ENCODE results near the gene CACNA1H.
"Not testable (repeated sequence)": the region's sequence is repeated elsewhere in the genome, so short reads cannot be mapped to it uniquely, and the experiment has no call there.

CACNA1H gene

GRCh38 chr16:1245452-1246020 lies 92.6 kb downstream of the CACNA1H start:
- no peak for DNase-seq (ENCODE audit: low read depth in 2 of 2, low spot score in 1 of 2)

GRCh38 chr16:1247903-1248537 lies 95.1 kb downstream of the CACNA1H start:
- not testable (repeated sequence) for DNase-seq (ENCODE audit: low read depth in 2 of 2, low spot score in 1 of 2)

GRCh38 chr16:1249031-1249755 lies 96.3 kb downstream of the CACNA1H start:
- DNase-seq (ENCODE audit: low read depth in 2 of 2, low spot score in 1 of 2) = not testable (repeated sequence)

GRCh38 chr16:1253701-1254364 lies 100.9 kb downstream of the CACNA1H start:
- DNase-seq (ENCODE audit: low read depth in 2 of 2, low spot score in 1 of 2) = not testable (repeated sequence)

- not testable (repeated sequence) for DNase-seq (ENCODE audit: low read depth in 2 of 2, low spot score in 1 of 2)
Measured at GRCh38 chr16:1254821-1255220, 101.9 kb downstream of the CACNA1H start.

GRCh38 chr16:1255276-1256122 lies 102.6 kb downstream of the CACNA1H start, which contains the start of gene TPSD1:
Gene TPSD1, plus strand, starts transcription at chr16:1256069. Its CDS starts 212 bp downstream, at chr16:1256281.
- DNase-seq (ENCODE audit: low read depth in 2 of 2, low spot score in 1 of 2) = not testable (repeated sequence)

- not testable (repeated sequence) for DNase-seq (ENCODE audit: low read depth in 2 of 2, low spot score in 1 of 2)
Measured at GRCh38 chr16:1256296-1256873, 103.5 kb downstream of the CACNA1H start.

GRCh38 chr16:1256874-1257322 lies 104.0 kb downstream of the CACNA1H start:
- DNase-seq (ENCODE audit: low read depth in 2 of 2, low spot score in 1 of 2) = no peak

- no peak for DNase-seq (ENCODE audit: low read depth in 2 of 2, low spot score in 1 of 2)
Measured at GRCh38 chr16:1257561-1258224, 104.8 kb downstream of the CACNA1H start.

- no peak for DNase-seq (ENCODE audit: low read depth in 2 of 2, low spot score in 1 of 2)
Measured at GRCh38 chr16:1258225-1258600, 105.3 kb downstream of the CACNA1H start.

- DNase-seq (ENCODE audit: low read depth in 2 of 2, low spot score in 1 of 2) = no peak
Measured at GRCh38 chr16:1258906-1259759, 106.2 kb downstream of the CACNA1H start.

- no peak for DNase-seq (ENCODE audit: low read depth in 2 of 2, low spot score in 1 of 2)
Measured at GRCh38 chr16:1259760-1260068, 106.8 kb downstream of the CACNA1H start.

GRCh38 chr16:1260101-1260680 lies 107.3 kb downstream of the CACNA1H start:
- DNase-seq (ENCODE audit: low read depth in 2 of 2, low spot score in 1 of 2) = no peak

GRCh38 chr16:1261131-1261892 lies 108.4 kb downstream of the CACNA1H start:
- no peak for DNase-seq (ENCODE audit: low read depth in 2 of 2, low spot score in 1 of 2)

GRCh38 chr16:1262210-1262845 lies 109.4 kb downstream of the CACNA1H start:
- no peak for DNase-seq (ENCODE audit: low read depth in 2 of 2, low spot score in 1 of 2)

GRCh38 chr16:1262846-1263221 lies 109.9 kb downstream of the CACNA1H start:
- DNase-seq (ENCODE audit: low read depth in 2 of 2, low spot score in 1 of 2) = no peak

- no peak for DNase-seq (ENCODE audit: low read depth in 2 of 2, low spot score in 1 of 2)
Measured at GRCh38 chr16:1263591-1264344, 110.9 kb downstream of the CACNA1H start.

Measured in stimulated activated CD8-positive, alpha-beta memory T cell treated with anti-CD3 and anti-CD28 coated beads, Interleukin-4, amount 100 ng/mL, for 4 hours (primary cell).